ENCODE data around the gene DRGX.

GRCh38 chr10:49384268-49384953 is 11.5 kb downstream of the DRGX start:
- TF ChIP-seq EZH2 (conservative IDR thresholded peaks at IDR 0.05; ENCODE audit: low read depth, low read length) (no peak), SALL2 (CRISPR knock-in tag; IDR thresholded peaks at IDR 0.05) (no peak), SP4 (CRISPR knock-in tag; IDR thresholded peaks at IDR 0.05) (no peak), ISL2 (CRISPR knock-in tag; IDR thresholded peaks at IDR 0.05) (no peak), RXRB (CRISPR knock-in tag; IDR thresholded peaks at IDR 0.05; ENCODE audit: borderline replicate concordance) (no peak), ZNF350 (CRISPR knock-in tag; IDR thresholded peaks at IDR 0.05; ENCODE audit: borderline replicate concordance, low read depth) (no peak), NFKB2 (CRISPR knock-in tag; IDR thresholded peaks at IDR 0.05; ENCODE audit: borderline replicate concordance) (no peak), GPBP1L1 (CRISPR knock-in tag; IDR thresholded peaks at IDR 0.05) (no peak), ZNF546 (CRISPR knock-in tag; conservative IDR thresholded peaks at IDR 0.05) (no peak), CEBPB (IDR thresholded peaks at IDR 0.05; ENCODE audit: borderline replicate concordance, low read depth, low read length) (no peak), PPARG (CRISPR knock-in tag; conservative IDR thresholded peaks at IDR 0.05) (no peak), REPIN1 (CRISPR knock-in tag; IDR thresholded peaks at IDR 0.05; ENCODE audit: borderline replicate concordance, low read depth) (no peak), ZBTB25 (CRISPR knock-in tag; IDR thresholded peaks at IDR 0.05) (no peak), ZMYM3 (CRISPR knock-in tag; IDR thresholded peaks at IDR 0.05) (no peak)

Data from HepG2 (cell line).